NCI-H526 (cell line): ENCODE data around the gene TMEM221.

Source experiments
- DNase-seq, 2 experiments: peaks; one replicate each; lab custom pipeline; 2025; lab: John Stamatoyannopoulos, UW

TMEM221 gene

DNA sequence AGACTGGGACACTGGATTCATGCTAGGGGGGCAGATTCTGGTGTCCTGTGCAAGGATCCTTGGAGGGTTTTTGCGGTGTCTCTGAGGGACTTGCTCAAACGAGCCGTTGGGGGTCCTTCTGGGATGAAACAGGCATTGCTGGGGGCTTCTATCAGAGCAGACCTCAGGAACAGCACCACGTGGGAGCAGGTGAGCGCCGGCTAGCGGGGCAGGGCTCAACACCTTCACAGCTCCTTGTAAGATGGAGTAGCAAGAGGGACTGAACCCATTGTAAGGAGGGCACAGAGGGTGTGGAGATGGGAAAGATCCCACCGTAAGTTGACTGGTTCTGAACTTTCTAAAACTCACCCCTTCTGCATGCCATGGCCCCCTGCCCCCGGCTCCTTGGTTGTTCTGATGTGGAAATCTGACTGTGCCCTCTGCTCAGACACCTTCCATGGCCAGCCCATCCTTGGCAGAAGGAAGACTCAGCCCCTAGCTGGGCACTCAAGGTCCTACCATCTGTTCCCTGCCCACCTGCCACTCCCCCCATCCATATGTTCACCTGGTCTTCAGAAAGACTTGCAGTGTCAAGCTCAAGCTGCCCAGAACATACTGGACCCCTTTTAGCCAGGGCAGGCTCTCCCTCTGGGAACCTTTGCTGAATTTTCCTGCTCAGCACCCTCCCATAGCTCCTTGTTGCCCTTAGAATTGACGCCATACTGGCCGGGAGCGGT is 23.1 kb upstream of the TMEM221 start:
- no peak for DNase-seq

DNA sequence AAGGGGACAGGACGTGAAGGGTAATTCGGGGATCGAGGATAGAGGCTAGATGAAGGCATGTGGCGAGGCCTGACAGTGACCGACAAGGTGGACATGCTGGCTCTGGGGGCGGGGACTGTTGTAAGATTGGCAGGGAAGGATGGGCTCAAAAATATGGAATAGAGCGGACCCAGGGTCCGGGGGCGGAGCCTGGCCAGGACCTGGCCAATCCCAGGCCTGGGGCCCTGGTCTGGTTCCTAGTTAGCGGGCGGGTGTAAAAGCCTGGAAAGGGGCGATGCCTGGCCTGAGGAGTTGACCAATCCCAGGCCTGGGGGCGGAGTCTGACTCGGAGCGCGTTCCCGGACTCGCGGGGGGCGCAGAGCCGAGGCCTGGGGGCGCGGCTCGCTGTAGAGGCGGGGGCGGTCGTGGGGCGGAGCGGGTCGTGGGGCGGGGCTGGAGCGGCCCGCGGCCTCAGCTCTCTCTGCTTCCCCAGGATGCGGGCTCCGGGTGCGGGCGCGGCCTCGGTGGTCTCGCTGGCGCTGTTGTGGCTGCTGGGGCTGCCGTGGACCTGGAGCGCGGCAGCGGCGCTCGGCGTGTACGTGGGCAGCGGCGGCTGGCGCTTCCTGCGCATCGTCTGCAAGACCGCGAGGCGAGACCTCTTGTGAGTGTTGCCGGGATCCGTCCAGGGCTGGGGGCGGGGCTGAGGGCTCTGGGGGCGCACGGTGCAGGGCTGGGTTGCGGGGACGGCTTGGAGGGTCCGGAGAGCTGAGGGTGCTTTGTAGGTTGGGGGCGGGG is 21.8 kb upstream of the TMEM221 start, which contains the start of gene SLC27A1:
Gene SLC27A1 (plus strand): TSS at position 457 of the 774 bp plus-strand sequence. CDS start 17 bp downstream, at position 474.
- peak; percentile 89 to 97 for DNase-seq

DNA sequence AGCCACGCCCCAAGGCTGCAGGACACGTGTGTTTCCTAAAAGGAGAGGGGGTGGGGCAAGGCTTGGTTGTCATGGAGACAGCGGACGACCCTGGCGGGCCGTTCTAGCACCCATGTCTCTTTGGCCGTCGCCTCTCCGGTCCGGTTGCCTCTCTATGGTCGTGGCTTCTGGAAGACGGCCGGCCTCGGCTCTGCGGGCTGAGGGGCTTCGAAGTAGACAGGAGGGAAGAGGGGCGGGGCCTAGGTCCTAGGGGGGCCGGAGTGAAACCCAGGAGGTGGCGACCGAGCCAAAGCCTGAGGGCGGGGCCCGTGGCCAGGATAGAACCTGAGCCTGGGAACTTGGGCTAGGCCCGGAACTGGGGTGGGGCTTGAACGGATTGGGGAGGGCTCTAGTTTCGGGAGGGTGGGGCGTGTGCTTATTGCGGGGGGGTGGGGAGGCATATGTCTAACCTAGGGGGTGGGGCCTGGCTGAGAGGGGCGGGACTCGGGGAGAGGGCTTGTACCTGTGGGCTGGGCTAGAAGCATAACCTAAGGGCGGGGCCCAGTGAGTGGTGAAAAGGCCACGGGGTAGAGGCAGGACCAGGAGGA is 21.1 kb upstream of the TMEM221 start:
- DNase-seq = peak; percentile 79 to 94

DNA sequence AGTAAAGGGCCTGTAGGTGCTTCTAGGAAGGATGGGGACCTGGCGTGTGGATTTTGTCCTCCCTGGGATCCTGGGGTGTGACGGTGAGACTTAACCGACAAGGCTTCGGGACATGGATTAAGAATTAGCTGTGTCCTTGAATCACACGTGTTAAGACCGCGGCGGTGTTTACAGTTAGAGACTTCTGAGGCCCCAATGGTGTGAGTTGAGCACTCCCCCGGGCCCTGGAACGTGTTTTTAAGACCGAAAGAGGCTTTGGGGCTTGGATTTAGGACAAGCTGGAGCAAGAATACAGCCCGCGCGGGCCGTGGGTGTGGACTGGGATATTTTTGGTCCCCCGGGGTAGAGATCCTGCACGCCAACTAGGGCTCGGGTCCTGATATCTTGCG is 20.6 kb upstream of the TMEM221 start:
- peak in 1 of 2 experiments; percentile 47 for DNase-seq

DNA sequence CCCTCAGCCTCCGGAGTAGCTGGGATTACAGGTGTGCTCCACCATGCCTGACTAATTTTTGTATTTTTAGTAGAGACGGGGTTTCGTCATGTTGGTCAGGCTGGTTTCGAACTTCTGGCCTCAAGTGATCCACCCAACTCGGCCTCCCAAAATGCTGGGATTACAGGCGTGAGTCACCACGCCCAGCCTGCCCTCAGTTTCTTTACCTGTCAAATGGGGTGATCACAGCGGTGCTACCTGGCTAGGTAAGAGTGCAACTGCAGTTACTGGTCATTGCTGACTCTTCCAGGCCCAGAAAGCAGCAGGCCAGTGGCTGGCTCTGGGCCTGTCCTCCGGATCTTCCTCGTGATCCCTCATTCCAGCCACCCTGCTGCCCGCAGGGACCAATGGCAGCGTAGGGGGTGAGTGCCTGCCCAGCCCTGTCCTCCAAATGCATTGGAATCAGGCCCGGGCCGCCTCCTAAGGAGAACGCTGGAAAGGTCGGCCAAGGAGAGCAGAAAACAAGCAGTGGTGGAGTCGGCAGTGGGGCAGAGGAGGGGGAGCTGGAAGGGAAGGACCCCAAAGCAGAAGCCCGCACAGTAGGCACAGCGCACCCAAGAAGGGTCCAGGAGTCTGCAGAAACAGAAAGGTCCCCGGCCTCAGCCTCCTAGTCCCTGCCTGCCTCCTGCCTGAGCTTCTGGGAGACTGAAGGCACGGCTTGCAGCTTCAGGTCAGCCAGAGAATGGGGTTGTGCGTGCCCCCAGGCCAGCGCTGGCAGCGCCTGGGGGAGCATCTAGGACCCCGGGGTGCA is 20.0 kb upstream of the TMEM221 start:
- DNase-seq = no peak

DNA sequence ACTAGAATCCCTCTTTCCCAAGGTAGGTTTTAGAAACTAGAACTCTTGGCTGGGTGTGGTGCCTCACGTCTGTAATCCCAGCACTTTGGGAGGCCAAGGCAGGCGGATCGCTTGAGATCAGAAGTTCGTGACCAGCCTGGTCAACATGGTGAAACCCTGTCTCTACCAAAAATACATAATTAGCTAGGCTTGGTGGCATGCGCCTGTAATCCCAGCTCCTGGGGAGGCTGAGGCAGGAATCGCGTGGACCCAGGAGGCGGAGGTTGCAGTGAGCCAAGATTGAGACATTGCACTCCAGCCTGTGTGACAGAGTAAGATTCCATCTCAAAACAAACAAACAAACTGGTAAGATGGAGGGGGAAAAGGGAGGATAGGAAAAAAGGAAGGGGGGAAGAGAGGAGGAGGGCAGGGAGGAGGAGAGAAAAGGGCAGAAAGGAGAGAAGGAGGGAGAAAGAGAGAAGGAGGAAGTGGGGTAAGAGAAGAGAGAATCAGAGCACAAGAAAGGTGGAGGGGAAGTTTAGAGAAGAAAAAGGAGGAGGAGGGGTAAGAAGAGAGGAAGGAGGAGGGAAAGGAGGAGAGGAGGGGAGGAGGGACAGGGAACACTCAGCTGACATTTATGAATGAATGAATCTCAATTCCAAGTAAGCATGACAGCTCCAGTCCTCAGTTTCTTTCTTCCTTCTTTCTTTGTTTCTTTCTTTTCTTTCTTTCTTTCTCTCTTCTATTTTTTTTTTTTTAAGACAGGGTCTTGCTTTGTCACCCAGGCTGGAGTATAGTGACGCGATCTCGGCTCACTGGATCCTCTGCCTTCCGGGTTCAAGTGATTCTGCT is 19.2 kb upstream of the TMEM221 start:
- no peak for DNase-seq

DNA sequence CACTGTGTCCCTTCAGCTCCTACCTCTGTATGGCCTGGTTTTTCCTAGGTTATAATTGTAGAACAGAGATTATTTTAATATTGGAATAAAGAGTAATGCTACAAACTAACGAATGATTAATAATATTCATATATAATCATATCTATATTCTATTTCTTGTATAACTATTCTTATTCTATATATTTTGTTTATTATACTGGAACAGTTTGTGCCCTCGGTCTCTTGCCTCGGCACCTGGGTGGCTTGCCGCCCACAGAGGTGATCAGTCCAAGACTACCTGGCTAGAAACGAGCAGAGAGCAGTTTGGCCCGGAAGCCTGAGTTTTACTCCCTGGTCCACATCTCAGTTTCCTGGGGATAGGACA is 18.0 kb upstream of the TMEM221 start:
- no peak for DNase-seq

DNA sequence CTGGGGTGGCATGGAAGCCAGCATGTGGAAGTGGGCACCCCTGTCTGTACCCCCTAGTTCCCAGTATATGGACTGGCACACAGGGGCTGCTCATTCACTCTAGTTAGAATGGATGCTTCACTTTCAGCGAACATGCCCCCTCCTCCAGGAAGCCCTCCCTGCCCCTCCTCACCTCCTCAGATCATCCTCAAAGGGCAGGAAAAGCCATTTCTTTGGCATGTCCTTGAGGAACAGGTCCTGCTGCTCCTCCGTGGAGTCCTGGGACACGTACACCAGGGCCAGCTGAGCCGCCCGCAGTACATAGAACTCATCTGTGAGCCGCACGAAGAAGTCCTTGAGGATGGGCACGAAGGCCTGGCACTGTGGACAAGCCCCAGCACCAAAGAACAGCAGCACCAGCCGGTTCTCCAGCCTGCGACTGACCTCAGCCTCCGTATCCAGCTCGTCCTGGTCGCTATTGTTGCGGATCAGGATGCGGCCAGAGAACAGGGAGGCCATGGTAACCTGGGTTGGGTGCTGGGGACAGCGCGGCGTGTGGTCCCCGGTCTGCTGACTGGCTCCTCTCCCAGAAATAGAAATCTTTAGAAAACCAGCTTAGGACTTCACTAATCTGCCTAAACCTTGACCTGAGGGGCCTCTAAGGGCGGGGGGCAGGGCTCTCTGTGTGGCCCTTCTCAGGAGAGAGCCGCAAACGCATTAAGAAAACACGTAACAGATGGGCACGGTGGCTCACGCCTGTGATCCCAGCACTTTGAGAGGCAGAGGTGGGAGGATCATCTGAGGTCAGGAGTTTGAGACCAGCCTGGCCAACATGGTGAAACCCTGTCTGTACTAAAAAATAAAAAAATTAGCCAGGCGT is 12.1 kb upstream of the TMEM221 start, which contains the start of gene NXNL1:
Gene NXNL1 (minus strand): TSS at position 555 of the 859 bp plus-strand sequence. CDS start 57 bp downstream, at position 498.
- no peak for DNase-seq

DNA sequence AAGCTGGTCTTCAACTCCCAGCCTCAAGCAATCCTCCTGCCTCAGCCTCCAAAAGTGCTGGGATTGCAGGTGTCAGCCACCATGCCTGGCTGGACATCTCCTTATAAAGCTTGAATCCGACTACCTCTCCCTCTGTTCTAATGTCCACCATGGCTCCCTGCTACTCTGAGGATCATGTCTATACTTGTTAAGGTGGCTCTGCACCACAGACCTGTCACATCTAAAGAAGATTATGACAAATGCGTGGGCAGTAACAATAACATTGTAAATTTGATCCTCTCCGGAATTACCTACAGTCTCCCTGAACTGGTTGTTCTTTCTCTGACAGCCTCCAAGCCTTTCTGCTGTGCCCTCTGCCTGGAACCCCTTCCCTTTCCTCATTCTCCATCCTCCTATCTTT is 10.5 kb upstream of the TMEM221 start:
- no peak for DNase-seq

DNA sequence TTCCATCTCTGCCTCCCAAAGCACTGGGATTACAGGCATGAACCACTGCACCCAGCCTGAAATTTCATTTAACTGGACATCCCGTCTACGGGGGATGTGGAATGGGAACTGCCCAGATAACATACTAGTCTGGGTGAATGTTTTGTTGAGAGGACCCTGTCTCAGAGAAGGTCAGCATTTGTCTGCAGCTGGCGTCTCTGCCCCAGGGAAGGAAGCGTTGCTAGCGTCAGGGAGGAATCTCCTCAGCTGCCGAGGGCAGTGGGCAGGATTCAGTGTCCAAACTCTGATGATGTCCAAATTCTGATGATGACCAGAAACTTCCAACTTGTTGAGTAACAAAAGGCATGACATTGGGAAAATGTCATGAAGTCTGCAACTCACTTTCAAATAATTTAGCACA is 9.1 kb upstream of the TMEM221 start:
- DNase-seq = no peak

DNA sequence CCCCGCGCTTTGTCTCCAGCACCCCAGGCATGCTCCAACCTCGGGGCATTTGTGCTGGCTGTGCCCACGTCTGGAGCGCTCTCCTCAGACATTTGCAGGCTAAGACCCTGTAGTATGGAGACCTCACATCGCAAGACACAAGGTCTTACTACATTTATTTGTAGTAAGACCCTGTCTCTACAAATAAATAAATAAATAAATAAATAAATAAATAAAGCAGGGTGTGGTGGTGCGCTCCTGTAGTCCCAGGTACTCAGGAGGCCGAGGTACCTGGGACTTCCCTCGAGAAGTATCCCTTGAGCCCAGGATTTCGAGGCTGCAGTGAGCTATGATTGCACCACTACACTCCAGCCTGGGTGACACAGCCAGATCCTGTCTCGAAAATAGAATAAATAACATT is 7.7 kb upstream of the TMEM221 start:
- DNase-seq = no peak

DNA sequence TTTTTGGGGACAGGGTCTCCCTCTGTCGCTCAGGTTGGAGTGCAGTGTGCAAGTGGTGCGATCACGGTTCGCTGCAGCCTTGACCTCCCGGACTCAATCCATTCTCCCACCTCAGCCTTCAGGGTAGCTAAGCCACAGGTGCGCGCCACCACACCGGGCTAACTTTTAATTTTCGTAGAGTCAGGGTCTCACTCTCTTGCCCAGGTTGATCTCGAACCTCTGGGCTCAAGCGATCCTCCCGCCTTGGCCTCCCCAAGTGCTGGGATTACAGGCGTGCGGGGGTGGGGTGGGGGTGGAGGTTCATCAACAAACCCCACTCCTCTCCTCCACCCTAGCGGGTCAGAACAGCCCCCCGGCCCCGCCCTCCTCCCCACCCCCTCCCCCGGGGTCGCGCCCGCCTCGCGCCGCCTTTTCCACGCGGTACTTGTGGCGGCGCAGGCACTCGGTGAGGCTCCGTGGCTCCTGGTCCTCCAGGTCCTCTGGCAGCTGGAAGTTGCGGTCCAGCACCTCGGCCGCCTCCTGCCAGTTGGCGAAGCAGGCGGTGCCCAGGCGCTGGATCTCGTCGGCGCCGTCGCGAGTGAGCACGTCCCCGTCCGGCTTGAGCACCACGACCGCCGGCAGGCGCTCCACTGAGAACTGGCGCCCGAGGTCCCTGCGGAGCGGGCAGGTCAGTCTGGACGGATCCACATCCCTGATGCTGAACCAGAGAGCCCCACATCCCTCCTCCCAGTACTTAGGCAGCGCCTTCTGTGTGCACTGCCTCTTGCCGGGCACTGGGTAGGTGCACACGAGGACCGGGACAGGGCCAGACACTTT is 7.0 kb upstream of the TMEM221 start:
- peak in 1 of 2 experiments; percentile 18 for DNase-seq

DNA sequence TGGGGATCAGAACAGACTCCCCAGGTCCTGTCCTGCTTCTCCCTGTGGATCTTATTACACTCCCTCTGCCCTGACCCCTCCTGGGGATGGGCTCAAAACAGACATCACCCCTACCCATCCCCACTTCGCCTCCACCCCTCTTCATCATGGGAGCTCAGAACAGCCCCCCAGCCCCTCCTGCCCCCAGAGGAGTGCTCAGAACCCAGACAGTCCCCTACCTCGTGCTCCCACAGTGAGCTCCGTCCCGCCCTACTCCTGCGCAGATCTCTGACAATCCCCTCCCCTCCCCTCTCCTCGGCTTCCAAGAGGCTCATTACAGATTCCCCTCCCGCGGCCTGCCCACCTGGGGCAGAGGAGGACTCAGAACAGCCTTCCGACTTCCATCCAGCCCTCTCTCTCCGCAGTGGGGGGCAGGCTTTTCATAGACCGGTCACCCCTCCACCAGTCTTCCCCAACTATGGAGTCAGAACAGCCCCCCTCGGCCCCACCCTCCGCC is 6.2 kb upstream of the TMEM221 start:
- peak in 1 of 2 experiments; percentile 17 for DNase-seq

DNA sequence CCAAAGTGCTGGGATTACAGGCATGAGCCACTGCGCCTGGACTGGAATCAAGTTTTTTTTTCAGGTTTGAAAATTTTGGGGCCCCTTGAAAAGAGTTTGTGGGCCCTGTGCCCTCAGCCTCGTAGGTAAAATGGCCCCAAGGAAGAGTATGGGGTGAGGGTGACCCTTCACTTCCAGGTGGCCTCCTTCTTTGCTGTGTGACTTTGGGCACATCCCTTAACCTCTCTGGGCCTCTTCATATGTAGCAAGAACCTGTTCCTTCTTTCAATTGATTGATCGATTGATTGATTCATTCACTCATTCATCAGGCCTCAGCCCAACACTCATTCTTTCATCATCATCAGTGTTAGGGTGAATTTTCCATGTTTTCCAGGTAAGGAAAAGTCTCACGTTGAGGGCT is 3.4 kb upstream of the TMEM221 start:
- DNase-seq = no peak

DNA sequence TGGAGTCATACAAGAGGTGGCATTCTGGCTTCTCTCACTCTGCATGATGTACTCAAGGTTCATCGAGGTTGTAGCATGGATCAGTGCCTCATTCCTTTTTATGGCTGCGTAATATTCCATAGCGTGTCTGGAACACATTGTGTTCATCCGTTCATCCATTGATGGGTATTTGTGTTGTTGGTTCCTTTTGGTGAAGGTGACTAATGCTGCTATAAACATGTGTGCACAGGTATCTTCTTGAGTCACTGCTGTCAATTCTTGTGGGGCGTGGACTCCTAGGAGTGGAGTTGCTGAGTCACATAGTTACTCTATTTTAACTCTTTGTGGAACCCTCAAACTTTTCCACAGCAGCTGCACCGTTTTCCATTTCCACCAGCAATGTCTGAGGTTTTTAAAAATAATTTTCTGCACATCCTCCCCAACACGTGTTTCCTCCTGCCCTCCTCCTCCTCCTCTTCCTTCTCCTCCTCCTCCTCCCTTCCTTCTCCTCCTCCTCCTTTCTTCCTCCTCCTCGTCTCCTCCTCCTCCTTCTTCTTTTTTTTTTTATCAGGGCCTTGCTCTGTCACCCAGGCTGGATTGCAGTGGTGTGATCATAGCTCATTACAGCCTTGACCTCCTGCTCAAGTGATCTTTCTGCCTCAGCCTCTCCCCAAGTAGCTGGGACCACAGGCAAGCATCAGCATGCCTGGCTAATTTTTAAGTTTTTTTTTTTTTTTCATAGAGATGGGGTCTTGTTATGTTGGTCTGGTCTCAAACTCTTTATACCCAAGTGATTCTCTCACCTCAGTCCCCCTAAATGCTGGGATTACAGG is 2.0 kb upstream of the TMEM221 start:
- no peak for DNase-seq

DNA sequence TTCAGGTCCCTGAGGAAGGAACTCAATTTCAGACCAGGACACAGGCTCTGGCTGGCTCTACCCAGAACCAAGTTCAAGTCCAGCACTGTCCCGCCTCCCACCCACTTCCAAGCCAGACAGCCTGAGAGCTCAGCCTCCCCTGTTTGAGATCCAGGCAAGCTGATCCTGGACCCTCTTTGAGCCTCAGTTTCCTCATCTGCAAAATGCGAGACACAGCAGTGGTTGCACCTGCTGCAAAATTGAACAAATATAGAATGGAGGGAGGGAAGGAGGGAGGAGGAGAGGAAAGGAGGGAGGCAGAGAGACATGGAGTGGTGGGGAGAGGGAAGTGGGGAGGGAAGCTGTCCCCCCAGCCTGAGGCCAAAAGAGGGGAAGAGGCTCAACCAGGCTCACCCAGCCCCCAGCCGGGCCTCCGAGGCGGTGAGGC is 751 bp downstream of the TMEM221 start:
- no peak for DNase-seq

DNA sequence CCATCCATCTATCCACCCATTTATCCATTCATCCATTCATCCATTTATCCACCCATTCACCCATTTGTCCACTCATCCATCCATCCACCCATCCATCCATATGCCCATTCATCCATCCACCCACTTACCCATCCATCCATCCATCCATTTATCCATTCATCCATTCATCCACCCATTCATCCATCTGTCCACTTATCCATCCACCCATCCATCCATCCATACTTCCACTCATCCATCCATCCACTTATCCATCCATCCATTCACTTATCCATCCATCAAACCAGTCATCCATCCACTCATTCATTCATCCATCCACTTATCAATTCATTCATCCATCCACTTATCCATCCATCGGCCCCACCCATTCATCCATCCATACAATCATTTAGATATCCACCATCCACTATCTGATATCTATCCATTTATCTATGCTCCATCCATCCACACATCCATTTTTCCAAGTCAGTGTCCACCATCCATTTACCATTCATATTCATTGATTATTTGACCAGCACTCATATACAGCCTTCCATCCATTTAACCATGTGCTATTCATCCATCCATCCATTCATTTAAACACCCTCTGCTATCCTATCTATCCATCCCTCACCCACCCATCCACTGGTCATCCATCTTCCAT is 2.8 kb downstream of the TMEM221 start:
- no peak for DNase-seq
